ENCODE results near the gene MAP4K1.
"Not testable (repeated sequence)": the region's sequence is repeated elsewhere in the genome, so short reads cannot be mapped to it uniquely, and the experiment has no call there.

The MAP4K1 gene

GRCh38 chr19:38624822-38625221 is 7.1 kb upstream of the MAP4K1 start:
- DNase-seq (ENCODE audit: low read depth) = no peak

GRCh38 chr19:38619361-38620174 is 1.8 kb upstream of the MAP4K1 start:
- no peak for DNase-seq (ENCODE audit: low read depth)

GRCh38 chr19:38618590-38619360 is 1.0 kb upstream of the MAP4K1 start, which contains the start of gene EIF3K:
TSS of gene EIF3K (plus strand) at chr19:38619188. CDS start at chr19:38619269, 81 bp downstream.
- DNase-seq (ENCODE audit: low read depth) = peak; percentile 94

- no peak for DNase-seq (ENCODE audit: low read depth)
Observed at GRCh38 chr19:38617283-38617763, 430 bp downstream of the MAP4K1 start.

GRCh38 chr19:38616265-38616664 is 1.5 kb downstream of the MAP4K1 start:
- no peak for DNase-seq (ENCODE audit: low read depth)

GRCh38 chr19:38615007-38615581 is 2.7 kb downstream of the MAP4K1 start:
- DNase-seq (ENCODE audit: low read depth) = no peak

GRCh38 chr19:38614289-38614688 is 3.5 kb downstream of the MAP4K1 start:
- no peak for DNase-seq (ENCODE audit: low read depth)

GRCh38 chr19:38606131-38606530 is 11.6 kb downstream of the MAP4K1 start:
- no peak for DNase-seq (ENCODE audit: low read depth)

- DNase-seq (ENCODE audit: low read depth) = not testable (repeated sequence)
Observed at GRCh38 chr19:38602856-38603255, 14.9 kb downstream of the MAP4K1 start.

GRCh38 chr19:38599722-38600121 is 18.0 kb downstream of the MAP4K1 start:
- no peak for DNase-seq (ENCODE audit: low read depth)

GRCh38 chr19:38597075-38597474 is 20.7 kb downstream of the MAP4K1 start:
- DNase-seq (ENCODE audit: low read depth) = no peak

GRCh38 chr19:38596057-38596981 is 21.4 kb downstream of the MAP4K1 start:
- DNase-seq (ENCODE audit: low read depth) = no peak

- no peak for DNase-seq (ENCODE audit: low read depth)
Observed at GRCh38 chr19:38592940-38593339, 24.8 kb downstream of the MAP4K1 start.

GRCh38 chr19:38588041-38588440 is 29.7 kb downstream of the MAP4K1 start:
- DNase-seq (ENCODE audit: low read depth) = no peak

- DNase-seq (ENCODE audit: low read depth) = no peak
Observed at GRCh38 chr19:38587562-38587961, 30.2 kb downstream of the MAP4K1 start.

GRCh38 chr19:38583985-38584305 is 33.8 kb downstream of the MAP4K1 start:
- DNase-seq (ENCODE audit: low read depth) = no peak

GRCh38 chr19:38583219-38583984 is 34.4 kb downstream of the MAP4K1 start:
- no peak for DNase-seq (ENCODE audit: low read depth)

GRCh38 chr19:38580080-38580479 is 37.7 kb downstream of the MAP4K1 start:
- no peak for DNase-seq (ENCODE audit: low read depth)

GRCh38 chr19:38579304-38579703 is 38.4 kb downstream of the MAP4K1 start:
- not testable (repeated sequence) for DNase-seq (ENCODE audit: low read depth)

- no peak for DNase-seq (ENCODE audit: low read depth)
Observed at GRCh38 chr19:38577826-38578225, 39.9 kb downstream of the MAP4K1 start.

- DNase-seq (ENCODE audit: low read depth) = no peak
Observed at GRCh38 chr19:38571682-38572081, 46.1 kb downstream of the MAP4K1 start.

Data from T follicular helper cell (primary cell).